Neural cell (in vitro differentiated cells): ENCODE data around the gene DCAF5. TPM values are rescaled to one million over a fixed set of nuclear protein-coding genes. Genes with fewer than 3 reads are reported as not detected.

Experiments
- H2AFZ ChIP-seq: fragments of 200-600, 300-800 bp; sonication (generic), shearing (Covaris generic); 2 replicates; pipeline ENCODE4 v1.6.0; 2014; ENCODE audit warnings: low read depth, mild to moderate bottlenecking, antibody characterized with exemption, low read length, moderate library complexity
- H3F3A ChIP-seq: fragments of 200-600 bp; shearing (Covaris generic); 2 replicates; pipeline ENCODE4 v1.6.1; 2016; ENCODE audit warnings: mild to moderate bottlenecking, moderate library complexity, mixed read lengths, antibody characterized with exemption, low read length; ENCODE audit not compliant: insufficient read depth, poor library complexity, severe bottlenecking
- H3K27ac ChIP-seq: fragments of 200-600, 300-800 bp; sonication (generic), shearing (Covaris generic); 2 replicates; pipeline ENCODE4 v1.5.1; 2014; ENCODE audit warnings: mild to moderate bottlenecking, low read length, moderate library complexity
- H3K27me3 ChIP-seq: fragments of 300-800, 200-600 bp; sonication (generic), shearing (Covaris generic); 2 replicates; pipeline ENCODE4 v1.6.0; 2014; ENCODE audit warnings: mild to moderate bottlenecking, low read depth, low read length, moderate library complexity; ENCODE audit not compliant: insufficient read depth
- H3K36me3 ChIP-seq: fragments of 300-800, 200-600 bp; sonication (generic), shearing (Covaris generic); 2 replicates; pipeline ENCODE4 v1.5.1; 2014; ENCODE audit warnings: mild to moderate bottlenecking, antibody characterized with exemption, low read length, moderate library complexity; ENCODE audit not compliant: insufficient read depth
- H3K4me2 ChIP-seq: fragments of 300-800, 200-600 bp; sonication (generic), shearing (Covaris generic); 2 replicates; pipeline ENCODE4 v1.6.0; 2014; ENCODE audit warnings: mild to moderate bottlenecking, low read length
- H3K4me3 ChIP-seq: fragments of 300-800, 200-600 bp; sonication (generic), shearing (Covaris generic); 2 replicates; pipeline ENCODE4 v1.5.1; 2014; ENCODE audit warnings: mild to moderate bottlenecking, low read length, moderate library complexity
- H3K79me2 ChIP-seq: fragments of 200-600 bp; shearing (Covaris generic); replicated peaks from 2 replicates; pipeline ENCODE4 v1.6.0; 2014; ENCODE audit warnings: mild to moderate bottlenecking, low read length, moderate library complexity; ENCODE audit not compliant: insufficient read depth
- H3K9ac ChIP-seq: fragments of 300-800, 200-600 bp; sonication (generic), shearing (Covaris generic); 2 replicates; pipeline ENCODE4 v1.6.1; 2016; ENCODE audit warnings: mild to moderate bottlenecking, low read length, mixed read lengths
- H3K9me2 ChIP-seq: fragments of 200-600 bp; shearing (Covaris generic); 2 replicates; pipeline ENCODE4 v1.6.1; 2016; ENCODE audit warnings: mild to moderate bottlenecking, low read length, mixed read lengths; ENCODE audit not compliant: insufficient read depth
- H3K9me3 ChIP-seq: fragments of 200-600, 300-800 bp; sonication (generic), shearing (Covaris generic); 2 replicates; pipeline ENCODE4 v1.6.1; 2016; ENCODE audit warnings: mild to moderate bottlenecking, mixed run types, low read length, moderate library complexity, mixed read lengths
- H4K20me1 ChIP-seq: fragments of 200-600 bp; shearing (Covaris generic); 2 replicates; pipeline ENCODE4 v1.6.1; 2016; ENCODE audit warnings: mild to moderate bottlenecking, mixed run types; ENCODE audit not compliant: insufficient read depth
- CTCF ChIP-seq: fragments of 450-650 bp; IDR thresholded peaks from 2 replicates; pipeline ENCODE4 v1.5.1; 2014; ENCODE audit warnings: antibody characterized with exemption, mild to moderate bottlenecking, moderate library complexity; ENCODE audit not compliant: poor library complexity, severe bottlenecking
- EP300 ChIP-seq: fragments of 450-650 bp; conservative IDR thresholded peaks from 2 replicates; pipeline ENCODE4 v1.6.1; 2014; ENCODE audit warnings: antibody characterized with exemption, mild to moderate bottlenecking, moderate library complexity; ENCODE audit not compliant: poor library complexity, severe bottlenecking
- EZH2 ChIP-seq: fragments of 200-600, 300-800 bp; shearing (Covaris generic), sonication (generic); IDR thresholded peaks from 2 replicates; pipeline ENCODE4 v1.6.1; 2014; ENCODE audit warnings: antibody characterized with exemption, low read length, borderline replicate concordance, mild to moderate bottlenecking; ENCODE audit not compliant: insufficient read depth, poor library complexity, severe bottlenecking
- MXI1 ChIP-seq: fragments of 450-650 bp; conservative IDR thresholded peaks from 2 replicates; pipeline ENCODE4 v1.6.1; 2014; ENCODE audit warnings: antibody characterized with exemption, mild to moderate bottlenecking; ENCODE audit not compliant: poor library complexity, severe bottlenecking
- POLR2AphosphoS5 ChIP-seq: IDR thresholded peaks from 2 replicates; pipeline ENCODE4 v1.6.1; 2012
- RAD21 ChIP-seq: fragments of 450-650 bp; conservative IDR thresholded peaks from 2 replicates; pipeline ENCODE4 v1.6.1; 2014; ENCODE audit warnings: antibody characterized with exemption, mild to moderate bottlenecking, moderate library complexity
- SMC3 ChIP-seq: fragments of 450-650 bp; conservative IDR thresholded peaks from 2 replicates; pipeline ENCODE4 v1.6.1; 2014; ENCODE audit warnings: antibody characterized with exemption, mild to moderate bottlenecking, moderate library complexity; ENCODE audit not compliant: poor library complexity
- TAF1 ChIP-seq: IDR thresholded peaks from 2 replicates; pipeline ENCODE4 v1.6.1; 2012; ENCODE audit warnings: low read depth
- polyA plus RNA-seq: library from polyadenylated mRNA; depleted of rRNA; stranded (reverse); fragments of >200 nt; gene quantifications from 2 replicates; pipeline ENCODE4 v1.2.3, GENCODE V29; 2014
- TF ChIP-seq, protein P1 (sequence below): IDR thresholded peaks from 2 replicates; pipeline ENCODE4 v1.6.1; 2012; ENCODE audit warnings: borderline replicate concordance

Gene DCAF5
- polyA plus RNA-seq, 1 donor from 2014 or later, result 33.5 TPM

GRCh38 chr14:69042787-69043444 is 110.0 kb downstream of the DCAF5 start:
- Histone ChIP-seq H3K9me2 (no peaks in the 10 kb centered on the region), H3K9ac (no peak overlapping the region), H4K20me1 (no peaks in the 10 kb centered on the region), H2AFZ (no peak overlapping the region), H3K27ac (no peak overlapping the region), H3K4me3 (no peak overlapping the region), H3K36me3 (no peaks in the 10 kb centered on the region), H3K4me2 (no peak overlapping the region), H3K79me2 (no peaks in the 10 kb centered on the region), H3F3A (no peaks in the 10 kb centered on the region), H3K27me3 (no peaks in the 10 kb centered on the region), H3K9me3 (no peaks in the 10 kb centered on the region)
- TF ChIP-seq SMC3, result no peak
- TF ChIP-seq EP300, result no peak
- no peak for TF ChIP-seq POLR2AphosphoS5
- no peak for TF ChIP-seq MXI1
- TF ChIP-seq CTCF, result no peak
- TF ChIP-seq RAD21, result no peak
- TF ChIP-seq TAF1, result no peak
- no peak for TF ChIP-seq EZH2
- TF ChIP-seq, protein P1, sequence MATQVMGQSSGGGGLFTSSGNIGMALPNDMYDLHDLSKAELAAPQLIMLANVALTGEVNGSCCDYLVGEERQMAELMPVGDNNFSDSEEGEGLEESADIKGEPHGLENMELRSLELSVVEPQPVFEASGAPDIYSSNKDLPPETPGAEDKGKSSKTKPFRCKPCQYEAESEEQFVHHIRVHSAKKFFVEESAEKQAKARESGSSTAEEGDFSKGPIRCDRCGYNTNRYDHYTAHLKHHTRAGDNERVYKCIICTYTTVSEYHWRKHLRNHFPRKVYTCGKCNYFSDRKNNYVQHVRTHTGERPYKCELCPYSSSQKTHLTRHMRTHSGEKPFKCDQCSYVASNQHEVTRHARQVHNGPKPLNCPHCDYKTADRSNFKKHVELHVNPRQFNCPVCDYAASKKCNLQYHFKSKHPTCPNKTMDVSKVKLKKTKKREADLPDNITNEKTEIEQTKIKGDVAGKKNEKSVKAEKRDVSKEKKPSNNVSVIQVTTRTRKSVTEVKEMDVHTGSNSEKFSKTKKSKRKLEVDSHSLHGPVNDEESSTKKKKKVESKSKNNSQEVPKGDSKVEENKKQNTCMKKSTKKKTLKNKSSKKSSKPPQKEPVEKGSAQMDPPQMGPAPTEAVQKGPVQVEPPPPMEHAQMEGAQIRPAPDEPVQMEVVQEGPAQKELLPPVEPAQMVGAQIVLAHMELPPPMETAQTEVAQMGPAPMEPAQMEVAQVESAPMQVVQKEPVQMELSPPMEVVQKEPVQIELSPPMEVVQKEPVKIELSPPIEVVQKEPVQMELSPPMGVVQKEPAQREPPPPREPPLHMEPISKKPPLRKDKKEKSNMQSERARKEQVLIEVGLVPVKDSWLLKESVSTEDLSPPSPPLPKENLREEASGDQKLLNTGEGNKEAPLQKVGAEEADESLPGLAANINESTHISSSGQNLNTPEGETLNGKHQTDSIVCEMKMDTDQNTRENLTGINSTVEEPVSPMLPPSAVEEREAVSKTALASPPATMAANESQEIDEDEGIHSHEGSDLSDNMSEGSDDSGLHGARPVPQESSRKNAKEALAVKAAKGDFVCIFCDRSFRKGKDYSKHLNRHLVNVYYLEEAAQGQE, result no peak

- no peak overlapping the region for H3K27ac ChIP-seq
These were observed 110.6 kb downstream of the DCAF5 start for GRCh38 chr14:69042299-69042698.

More at GRCh38 chr14:69042299-69042698, 110.6 kb downstream of the DCAF5 start:
- H3K36me3 ChIP-seq, result no peaks in the 10 kb centered on the region
- no peak for TF ChIP-seq POLR2AphosphoS5
- TF ChIP-seq EP300, result no peak
- TF ChIP-seq EZH2, result no peak
- no peak for TF ChIP-seq MXI1
- TF ChIP-seq CTCF, result no peak
- TF ChIP-seq TAF1, result no peak
- no peak for TF ChIP-seq SMC3
- TF ChIP-seq RAD21, result no peak
- TF ChIP-seq, protein P1, result no peak
- H2AFZ ChIP-seq, result no peak overlapping the region
- no peaks in the 10 kb centered on the region for H3K9me2 ChIP-seq
- no peaks in the 10 kb centered on the region for H4K20me1 ChIP-seq
- no peaks in the 10 kb centered on the region for H3K27me3 ChIP-seq
- no peak overlapping the region for H3K4me2 ChIP-seq
- H3K79me2 ChIP-seq, result no peaks in the 10 kb centered on the region
- no peak overlapping the region for H3K4me3 ChIP-seq
- no peaks in the 10 kb centered on the region for H3K9me3 ChIP-seq
- no peaks in the 10 kb centered on the region for H3F3A ChIP-seq
- no peak overlapping the region for H3K9ac ChIP-seq
